NCI-H1105 treated with DMSO at 0.1 percent for 48 hours (cell line): ENCODE data around the gene HSD17B3.
"Not testable (repeated sequence)": the region's sequence is repeated elsewhere in the genome, so short reads cannot be mapped to it uniquely, and the experiment has no call there.

Experiments
- DNase-seq: peaks from one replicate; lab custom pipeline; 2025; lab: John Stamatoyannopoulos, UW

The HSD17B3 gene

DNA sequence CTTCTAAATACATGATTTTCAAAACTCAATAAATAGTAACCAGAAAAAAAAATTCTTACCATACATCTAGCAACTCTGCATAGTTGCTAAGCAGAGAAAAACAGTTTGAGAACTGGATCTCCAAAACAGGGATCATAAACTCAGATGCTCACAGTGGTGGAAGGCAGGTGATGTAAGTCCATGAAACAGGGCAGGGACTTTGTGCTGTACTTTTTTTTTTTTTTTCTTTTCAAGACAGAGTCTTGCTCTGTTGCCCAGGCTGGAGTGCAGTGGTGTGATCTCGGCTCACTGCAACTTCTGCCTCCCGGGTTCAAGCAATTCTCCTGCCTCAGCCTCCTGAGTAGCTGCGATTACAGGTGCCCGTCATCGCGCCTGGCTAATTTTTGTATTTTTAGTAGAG, 5.0 kb upstream of the HSD17B3 start:
- DNase-seq = not testable (repeated sequence)

DNA sequence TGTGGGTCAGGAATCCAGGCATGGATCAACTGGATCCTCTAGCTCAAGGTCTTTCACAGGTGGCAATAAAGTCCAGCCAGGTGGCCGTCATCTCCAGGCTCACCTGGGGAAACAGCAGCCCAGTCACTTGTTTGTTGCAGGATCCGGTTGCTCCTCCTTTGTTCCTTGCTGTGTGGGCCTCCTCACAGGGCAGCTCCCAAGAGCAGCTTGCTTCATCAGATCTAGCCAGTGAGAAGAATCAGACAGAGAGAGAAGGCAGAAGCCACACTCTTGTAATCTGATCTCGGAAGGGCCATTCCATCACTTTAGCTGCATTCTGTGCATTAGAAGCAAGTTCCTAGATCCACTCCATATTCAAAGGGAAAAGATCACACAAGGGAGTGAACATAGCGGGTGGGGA, 3.2 kb upstream of the HSD17B3 start:
- no peak for DNase-seq

DNA sequence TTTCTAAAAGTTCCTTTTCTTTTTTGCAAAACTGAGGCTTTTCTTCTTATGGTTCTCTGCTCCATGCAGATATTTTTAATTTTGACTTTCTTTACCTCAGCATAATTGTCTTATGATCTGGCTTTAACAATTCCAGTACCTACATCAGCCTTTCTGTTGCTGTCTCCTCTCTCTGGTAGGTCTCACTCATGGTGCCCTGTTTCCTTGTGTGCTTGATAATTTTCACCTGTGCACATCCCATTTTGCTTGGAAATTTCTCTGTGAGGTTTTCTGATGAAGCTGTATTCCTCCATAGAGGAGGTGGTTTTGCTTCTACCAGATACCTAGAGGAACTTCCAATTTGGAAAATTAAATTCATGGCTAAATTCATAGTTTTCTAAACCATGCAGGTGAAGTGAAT, 2.3 kb upstream of the HSD17B3 start:
- DNase-seq = no peak

DNA sequence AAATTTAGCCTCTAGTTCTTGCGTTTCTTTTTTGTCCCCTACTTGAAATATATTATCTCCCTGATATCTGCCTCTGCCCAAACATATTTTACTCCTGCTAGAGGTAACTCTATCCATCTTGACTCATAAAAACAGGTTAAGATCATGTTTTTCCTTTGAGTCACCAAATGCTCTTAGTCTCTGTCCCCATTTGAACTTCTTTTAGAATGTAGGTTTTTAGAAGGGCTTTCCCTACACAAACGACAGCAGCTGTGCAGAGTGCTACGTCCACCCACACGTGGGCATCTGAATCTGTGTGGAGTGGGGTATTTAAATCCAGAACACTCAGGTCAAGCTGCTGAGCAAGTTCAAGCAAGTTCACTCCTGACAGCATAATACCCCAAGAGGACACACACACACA, 2.2 kb downstream of the HSD17B3 start:
- DNase-seq = no peak

DNA sequence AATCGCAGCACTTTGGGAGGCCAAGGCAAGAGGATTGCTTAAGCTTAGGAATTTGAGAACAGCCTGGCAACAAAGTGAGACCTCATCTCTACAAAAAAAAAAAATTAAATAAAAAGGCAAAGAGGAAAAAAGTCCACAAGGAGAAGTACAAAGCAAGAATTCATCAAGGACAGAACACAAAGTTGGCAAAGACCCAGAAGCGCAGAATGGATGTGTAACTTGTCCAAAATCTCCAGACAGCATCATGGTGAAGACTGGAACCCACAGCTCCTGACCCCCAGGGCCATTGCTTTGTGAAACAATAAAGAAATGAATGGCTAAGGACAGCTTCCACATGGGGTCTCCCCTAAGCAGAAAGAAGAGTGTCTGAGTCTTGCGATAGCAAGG, 7.8 kb downstream of the HSD17B3 start:
- no peak for DNase-seq

DNA sequence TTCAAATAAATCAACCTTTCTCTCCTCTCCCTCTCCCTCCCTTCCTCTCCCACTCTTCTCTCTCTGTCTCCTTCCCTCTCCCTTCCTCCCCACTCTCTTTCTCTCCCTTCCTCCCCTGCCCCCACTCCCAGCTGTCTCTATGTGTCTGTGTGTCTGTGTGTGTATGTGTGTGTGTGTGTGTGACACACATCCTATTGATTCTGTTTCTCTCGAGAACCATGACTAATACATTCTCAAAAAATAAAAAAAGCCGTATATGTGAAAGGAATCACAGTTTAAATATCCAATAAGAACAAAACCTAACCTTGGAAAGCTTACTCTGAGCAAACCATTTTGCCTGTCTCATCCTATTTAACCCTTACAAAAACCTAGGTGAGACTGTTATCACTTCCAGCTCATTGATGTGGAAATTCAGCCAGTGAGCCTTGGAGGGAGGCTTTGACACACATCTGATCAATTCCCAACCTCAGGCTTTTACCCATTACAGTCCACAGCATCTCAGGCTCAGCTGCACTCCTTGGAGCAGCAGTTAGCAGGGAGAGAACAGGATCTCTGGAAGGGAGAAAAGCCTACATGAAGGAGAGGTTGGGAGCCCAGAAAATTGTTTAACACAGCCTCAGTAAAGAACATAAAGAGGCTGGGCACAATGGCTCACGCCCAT, 8.3 kb downstream of the HSD17B3 start:
- no peak for DNase-seq

DNA sequence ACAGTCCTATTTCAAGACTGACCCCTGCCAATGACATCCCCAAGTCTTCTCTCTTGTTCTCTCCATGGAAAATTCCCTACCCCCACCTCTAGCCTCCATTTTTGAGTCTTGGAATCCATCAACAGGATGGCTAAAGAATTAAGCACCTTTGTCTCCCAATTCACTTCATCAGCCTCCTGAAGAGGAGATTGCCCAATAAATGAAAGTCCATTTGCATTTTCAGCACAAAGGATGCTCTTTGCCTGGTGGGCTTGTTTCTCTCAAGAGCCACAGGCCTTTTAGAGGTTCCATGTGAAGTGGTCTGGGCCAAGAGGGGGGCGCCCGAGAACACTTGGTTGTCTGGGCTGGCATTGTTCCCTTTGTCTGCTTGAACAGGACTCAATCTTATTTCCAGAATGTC, 12.6 kb downstream of the HSD17B3 start:
- no peak for DNase-seq

DNA sequence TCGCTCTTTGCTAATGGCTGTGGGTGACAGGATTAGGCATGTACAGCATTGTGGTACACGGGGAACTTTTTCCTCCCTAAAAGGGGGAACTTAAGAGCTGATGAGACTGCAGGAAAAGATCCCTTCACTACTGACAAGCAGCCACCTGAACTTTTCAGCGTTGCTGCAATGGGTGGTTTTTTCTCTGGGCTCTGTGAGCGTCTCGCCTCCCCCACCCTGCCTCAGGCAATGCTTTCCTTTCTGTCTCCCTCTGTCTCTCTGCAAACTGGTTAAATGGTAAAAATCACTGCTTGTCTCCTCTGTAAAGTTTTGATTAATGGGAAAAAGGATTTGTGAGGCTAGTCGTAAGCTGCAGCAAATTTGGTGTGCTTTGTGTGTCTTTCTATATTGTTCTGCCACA, 20.3 kb downstream of the HSD17B3 start:
- no peak for DNase-seq

DNA sequence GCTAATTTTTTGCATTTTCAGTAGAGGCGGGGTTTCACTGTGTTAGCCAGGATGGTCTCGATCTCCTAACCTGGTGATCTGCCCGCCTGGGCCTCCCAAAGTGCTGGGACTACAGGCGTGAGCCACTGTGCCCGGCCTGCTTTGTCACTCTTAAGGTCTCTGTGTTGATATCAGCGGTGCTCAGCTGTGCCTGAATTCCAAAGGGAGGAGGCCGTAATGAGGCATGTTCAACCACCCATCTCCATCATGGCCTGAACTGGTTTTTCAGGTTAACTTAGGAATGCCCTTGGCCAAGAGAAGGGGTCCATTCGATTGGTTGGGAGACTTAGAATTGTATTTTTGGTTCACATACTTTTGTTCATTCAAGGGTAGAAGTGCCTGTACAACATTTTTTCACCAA, 22.0 kb downstream of the HSD17B3 start:
- DNase-seq = no peak

DNA sequence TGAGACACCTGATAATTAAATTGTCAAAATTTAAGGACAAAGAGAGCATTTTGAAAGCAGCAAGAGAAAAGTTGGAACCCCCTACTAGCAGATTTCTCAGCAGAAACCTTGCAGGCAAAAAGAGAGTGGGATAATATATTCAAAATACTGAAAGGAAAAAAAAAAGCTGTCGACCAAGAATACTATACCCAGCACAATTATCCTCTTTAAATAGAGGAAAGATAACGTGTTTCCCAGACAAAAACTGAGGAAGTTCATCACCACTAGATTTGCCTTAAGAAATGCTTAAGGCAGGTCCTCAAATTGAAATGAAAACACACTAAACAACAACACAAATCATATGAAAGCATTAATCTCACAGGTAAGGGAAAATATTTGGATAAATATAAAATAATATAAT, 27.0 kb downstream of the HSD17B3 start:
- DNase-seq = no peak

DNA sequence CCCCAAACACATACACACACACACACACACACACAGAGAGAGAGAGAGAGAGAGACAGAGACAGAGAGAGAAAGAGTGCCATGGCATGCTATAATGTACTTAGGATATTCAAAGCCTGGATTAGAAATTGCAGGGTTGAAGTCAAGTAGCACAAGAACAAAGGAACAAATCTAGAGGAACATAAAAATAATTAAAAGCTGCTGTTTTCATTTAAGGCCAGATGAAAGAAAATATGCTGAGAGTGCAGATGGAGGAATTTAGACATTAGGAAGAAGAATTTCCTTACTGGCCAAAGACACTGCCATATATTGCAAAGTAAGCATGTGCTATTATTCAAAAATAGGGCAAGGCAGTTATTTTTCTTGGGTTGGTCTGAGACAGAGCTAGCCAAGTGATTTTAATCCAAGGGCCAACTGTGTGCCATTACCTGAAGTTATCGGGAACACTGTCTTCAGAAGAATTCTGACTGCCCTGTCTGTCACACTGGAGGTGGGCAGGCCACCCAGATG, 31.7 kb downstream of the HSD17B3 start:
- DNase-seq = no peak

DNA sequence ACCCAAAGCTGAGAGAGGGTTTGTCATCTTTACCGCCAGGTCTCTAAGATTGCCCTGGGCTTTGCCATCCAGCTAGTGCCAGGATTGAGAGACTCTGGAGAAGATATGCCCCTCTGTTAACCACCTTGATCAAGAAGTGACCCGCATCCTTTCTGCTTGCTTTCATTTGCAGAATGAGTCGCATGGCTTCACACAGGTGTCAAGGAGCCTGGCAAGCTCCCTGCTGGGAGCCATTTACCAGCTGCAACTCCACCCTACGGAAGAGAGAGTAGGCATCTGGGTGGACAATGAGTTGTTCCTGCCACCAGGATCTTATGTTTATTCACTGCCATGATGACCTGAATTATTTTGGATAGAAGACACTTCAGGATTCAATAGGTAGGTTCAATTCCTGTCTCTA, 43.0 kb downstream of the HSD17B3 start:
- no peak for DNase-seq

DNA sequence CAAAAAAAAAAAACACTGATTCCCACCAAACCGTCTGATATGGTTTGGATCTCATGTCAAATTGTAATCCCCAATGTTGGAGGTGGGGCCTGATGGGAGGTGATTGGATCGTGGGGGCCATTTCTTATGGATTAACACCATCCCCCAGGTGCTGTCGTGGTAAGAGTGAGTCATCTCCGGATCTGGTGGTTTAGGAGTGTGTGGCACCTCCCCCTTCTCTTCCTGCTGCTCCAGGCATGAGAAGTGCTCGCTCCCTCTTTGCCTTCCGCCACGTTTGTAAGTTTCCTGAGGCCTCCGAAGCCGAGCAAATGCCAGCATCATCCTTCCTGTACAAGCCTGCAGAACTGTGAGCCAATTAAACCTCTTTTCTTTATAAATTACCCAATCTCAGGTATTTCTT, 45.2 kb downstream of the HSD17B3 start:
- DNase-seq = no peak

DNA sequence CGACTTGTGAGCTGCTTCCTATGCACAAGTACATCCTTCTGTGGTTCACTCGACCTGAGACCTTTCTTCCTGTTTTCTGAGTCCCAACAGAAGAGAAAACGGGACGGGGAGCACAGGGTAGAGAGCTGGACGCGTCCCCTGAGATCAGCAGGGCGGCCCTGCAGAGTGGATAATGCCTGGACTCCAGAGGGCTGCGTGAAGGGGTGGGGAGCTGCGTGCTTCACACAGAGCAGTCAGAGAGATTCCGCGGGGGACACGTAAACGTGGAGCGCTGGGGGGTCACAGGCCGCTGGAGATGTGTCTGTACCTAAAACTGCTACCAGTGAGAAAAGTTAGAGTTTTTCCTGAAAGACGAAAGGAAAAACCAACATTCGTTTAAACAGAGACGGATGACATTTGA, 46.3 kb downstream of the HSD17B3 start:
- no peak for DNase-seq

DNA sequence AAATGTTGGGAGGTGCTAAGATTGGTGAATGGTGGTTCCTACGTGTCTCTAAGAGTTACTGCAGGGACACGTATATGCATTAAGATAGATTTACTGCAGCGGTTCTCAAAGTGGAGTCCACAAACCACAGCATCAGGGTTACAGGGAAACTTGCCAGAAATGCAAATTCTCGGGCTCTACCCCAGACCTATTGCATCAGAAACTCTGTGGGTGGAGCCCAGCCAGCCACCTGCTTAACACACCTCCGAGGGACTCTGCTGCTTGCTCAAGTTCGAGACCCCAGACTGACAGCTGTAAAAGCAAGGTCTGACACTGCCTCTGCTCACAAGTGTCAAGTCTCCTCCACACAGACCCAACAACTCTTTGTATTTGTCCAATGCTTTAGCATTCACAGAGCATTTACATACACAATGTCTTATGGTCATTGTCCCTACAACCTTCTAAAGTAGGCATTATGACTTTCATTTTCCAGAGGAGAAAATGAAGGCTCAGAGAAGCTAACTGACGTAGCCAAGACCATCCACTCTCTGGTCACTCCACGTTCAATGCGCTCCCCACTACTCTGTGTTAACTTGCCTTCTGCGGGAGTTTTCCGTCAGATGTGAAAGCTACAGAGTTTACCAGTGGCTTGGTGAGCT, 48.8 kb downstream of the HSD17B3 start:
- DNase-seq = no peak

DNA sequence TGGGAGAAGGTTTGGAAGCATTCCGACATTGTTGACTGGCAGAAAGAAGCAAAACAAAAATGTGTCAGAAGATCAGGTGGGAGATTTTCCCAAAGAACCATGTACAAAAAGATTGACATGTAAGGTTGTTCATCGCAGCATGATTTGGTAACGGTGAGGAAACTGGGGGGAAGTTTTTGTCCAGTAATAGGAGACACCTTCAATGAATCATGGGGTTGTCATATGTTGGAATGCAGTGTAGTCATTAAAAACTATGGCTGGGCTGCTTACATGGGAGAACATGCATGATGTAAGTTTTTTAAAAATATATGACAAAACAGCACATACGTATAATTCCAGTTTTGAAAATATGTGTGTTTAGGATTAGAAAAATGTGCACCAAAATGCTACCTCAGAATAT, 50.5 kb downstream of the HSD17B3 start:
- DNase-seq = no peak

DNA sequence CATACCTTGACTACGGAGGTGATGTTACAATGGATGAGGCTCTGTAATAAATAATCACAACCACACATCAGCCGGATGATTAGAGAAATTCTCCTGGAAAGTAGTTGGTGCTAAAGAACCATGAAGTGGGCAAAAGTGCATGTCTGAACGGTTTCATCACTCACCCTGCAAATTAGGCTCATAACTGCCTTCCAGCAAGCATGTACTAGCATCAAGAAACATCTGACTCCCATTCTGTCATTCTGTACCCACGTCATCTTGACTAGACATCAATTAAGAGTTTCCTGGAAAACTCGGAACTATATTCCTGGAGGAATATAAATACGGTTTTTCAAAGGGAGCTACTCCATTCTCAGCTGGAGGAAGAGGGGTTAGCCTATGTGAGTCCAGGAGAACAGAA, 52.2 kb downstream of the HSD17B3 start:
- no peak for DNase-seq

DNA sequence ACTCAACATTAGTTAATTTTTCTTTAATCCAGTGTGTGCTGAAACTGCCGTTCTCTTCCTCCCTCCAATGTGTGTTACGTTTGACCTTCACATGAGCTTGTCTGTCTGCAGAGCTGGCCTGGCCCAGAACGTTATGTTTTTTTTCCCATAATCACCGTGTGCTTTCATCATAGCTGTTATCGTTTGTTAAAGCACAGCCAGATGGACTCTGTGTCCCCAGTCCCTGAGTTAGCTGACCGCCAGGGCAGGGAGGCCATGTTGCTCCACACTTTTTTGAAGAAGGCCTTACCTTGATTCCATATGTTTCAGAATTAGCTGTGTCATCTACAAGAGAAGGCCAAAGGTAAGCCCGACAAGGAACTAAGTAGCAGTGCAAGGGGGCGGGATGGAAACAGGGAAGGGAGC, 55.7 kb downstream of the HSD17B3 start:
- no peak for DNase-seq

DNA sequence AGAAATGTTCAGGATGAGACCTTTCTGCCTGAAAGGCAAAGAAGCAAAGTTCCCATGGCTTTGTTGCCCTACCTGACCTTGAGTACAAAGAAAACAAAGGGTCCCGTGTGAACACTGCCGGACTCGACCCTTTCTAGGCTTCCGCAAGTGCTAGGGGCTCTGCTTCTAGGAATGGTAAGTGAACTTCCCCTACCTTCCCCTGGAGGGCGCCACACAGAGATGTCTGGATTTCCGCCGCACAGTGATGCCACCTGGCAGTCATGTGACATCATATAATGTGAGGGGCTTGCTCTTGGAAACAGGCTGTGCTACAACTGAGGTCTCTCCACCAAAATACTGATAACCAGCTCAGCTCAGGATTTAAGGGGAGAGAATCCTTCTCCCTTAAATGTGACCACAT, 56.6 kb downstream of the HSD17B3 start:
- no peak for DNase-seq

DNA sequence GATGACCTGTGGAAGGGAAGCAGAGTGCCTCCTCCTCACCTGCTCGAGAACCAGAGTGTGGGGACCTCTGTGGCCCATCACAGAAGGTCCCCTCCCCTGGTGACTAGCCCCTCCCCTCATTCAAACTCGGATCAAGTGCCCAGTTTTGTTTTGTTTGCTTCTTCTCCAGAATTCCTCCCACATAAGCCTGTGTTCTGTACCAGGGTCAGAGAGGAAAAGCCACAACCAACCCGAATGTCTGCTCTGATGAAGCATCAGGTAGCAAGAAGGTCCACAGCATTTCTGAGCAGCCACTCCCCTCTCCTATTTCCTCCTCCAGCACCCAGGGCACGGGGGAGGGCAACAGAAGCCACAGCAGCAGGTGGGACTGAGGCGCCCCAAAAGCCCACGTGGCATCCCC, 58.2 kb downstream of the HSD17B3 start:
- no peak for DNase-seq

DNA sequence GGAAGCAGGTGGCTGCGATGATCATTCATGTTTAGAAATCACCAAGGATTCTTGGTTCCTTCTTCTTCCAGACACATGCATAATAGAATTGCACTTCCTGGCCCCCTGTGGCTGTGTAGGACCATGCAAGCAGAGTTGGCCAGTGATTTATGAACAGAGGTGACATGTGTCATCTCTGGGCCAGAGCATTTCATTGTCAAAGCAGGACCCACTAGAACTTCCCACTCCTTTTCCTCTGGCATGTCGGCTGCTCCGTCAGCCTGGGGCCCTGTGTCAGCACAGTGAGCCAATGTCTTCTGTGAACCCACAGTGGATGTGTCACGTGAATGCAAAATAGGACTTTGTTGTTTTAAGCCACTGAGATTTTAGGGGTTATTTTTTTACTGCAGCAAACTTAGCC, 59.2 kb downstream of the HSD17B3 start:
- no peak for DNase-seq

DNA sequence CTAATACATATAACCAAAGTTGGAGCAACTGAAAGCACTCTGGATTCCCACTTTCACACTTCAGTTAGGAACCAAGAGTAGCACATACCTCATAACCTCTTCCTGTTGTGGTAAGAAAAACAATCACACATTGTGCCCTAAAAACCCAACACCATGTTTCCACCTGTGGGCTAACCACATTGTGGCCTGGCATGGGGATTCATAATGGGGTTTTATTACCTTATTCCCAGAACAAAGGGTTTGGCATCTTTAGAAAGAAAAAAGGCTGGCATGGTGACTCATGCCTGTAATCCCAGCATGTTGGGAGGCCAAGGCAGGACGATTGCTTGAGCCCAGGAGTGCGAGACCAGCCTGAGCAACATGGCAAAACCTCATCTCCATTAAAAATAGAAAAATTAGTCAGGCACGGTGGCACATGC, 60.6 kb downstream of the HSD17B3 start:
- no peak for DNase-seq

DNA sequence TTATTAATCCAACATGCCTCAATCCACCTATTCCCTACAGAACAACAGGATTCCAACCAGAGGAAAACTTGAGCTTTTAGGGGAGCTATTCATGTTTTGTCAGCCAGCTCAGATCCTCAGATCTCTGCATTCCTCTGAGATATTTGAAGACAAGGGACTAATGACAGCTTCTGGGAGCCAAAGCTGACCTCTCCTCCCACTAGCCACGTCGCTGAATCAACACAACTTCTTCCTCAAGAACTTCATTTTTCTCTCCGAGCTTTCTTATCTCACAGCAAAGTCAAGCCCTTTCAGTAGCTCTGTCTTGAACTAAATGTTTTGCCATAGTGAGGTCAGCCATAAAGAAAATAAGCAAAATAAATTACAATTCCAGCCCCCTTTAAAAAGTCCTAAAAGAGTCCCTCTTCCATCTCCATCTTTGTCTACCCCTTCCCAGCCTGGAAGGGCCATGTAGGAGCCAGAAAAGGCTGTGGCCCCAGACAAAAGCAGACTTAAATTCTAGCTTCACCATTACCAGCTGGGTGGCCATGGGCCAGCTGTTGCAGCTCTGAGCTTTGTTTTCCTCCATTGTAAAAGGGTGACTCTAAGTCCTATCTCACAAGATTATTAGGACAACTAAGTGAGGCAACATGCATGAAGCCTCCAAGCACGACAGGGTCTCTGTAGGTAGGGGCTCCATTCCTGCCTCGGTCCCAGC, 65.0 kb downstream of the HSD17B3 start:
- DNase-seq = no peak
